ENCODE results near the gene SHCBP1L.

- TF ChIP-seq CTCF (IDR thresholded peaks at IDR 0.05) (no peak), EZH2 (IDR thresholded peaks at IDR 0.05; ENCODE audit: borderline replicate concordance, insufficient read depth, low read depth, low read length, poor library complexity, severe bottlenecking) (no peak)
Measured at GRCh38 chr1:182955596-182956588, 2.9 kb upstream of the SHCBP1L start.

Measured in B cell (primary cell).